ENCODE data around the gene CRB1. TPM values are rescaled to one million over a fixed set of nuclear protein-coding genes. Genes with fewer than 3 reads are reported as not detected.

CRB1 gene
- total RNA-seq, result 0.54 and 0.63 TPM in 2 replicates
- polyA plus RNA-seq, result 0.57 and 1.1 TPM in 2 replicates

GRCh38 chr1:197268012-197268411 lies at the start of gene CRB1:
CRB1 (plus strand) TSS chr1:197268252; CDS start chr1:197268413, 161 bp downstream.
- H3K27me3 ChIP-seq, result no peaks in the 10 kb centered on the region
- H3K27ac ChIP-seq, result no peak within 1 kb of the TSS
- peak; percentile 6 to 14 for DNase-seq (ENCODE audit: low read depth in 1 of 2, low spot score in 1 of 2)
- H3K36me3 ChIP-seq, result no peaks in the 10 kb centered on the region
- TF ChIP-seq, protein P1, sequence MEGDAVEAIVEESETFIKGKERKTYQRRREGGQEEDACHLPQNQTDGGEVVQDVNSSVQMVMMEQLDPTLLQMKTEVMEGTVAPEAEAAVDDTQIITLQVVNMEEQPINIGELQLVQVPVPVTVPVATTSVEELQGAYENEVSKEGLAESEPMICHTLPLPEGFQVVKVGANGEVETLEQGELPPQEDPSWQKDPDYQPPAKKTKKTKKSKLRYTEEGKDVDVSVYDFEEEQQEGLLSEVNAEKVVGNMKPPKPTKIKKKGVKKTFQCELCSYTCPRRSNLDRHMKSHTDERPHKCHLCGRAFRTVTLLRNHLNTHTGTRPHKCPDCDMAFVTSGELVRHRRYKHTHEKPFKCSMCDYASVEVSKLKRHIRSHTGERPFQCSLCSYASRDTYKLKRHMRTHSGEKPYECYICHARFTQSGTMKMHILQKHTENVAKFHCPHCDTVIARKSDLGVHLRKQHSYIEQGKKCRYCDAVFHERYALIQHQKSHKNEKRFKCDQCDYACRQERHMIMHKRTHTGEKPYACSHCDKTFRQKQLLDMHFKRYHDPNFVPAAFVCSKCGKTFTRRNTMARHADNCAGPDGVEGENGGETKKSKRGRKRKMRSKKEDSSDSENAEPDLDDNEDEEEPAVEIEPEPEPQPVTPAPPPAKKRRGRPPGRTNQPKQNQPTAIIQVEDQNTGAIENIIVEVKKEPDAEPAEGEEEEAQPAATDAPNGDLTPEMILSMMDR (IDR thresholded peaks at IDR 0.05; ENCODE audit: low read depth, low read length), result no peak
- H3K4me1 ChIP-seq (ENCODE audit: low read depth), result no peaks in the 10 kb centered on the region
- no peak within 1 kb of the TSS for H3K4me3 ChIP-seq
- no peaks in the 10 kb centered on the region for H3K9me3 ChIP-seq (ENCODE audit: low read depth)

DNA sequence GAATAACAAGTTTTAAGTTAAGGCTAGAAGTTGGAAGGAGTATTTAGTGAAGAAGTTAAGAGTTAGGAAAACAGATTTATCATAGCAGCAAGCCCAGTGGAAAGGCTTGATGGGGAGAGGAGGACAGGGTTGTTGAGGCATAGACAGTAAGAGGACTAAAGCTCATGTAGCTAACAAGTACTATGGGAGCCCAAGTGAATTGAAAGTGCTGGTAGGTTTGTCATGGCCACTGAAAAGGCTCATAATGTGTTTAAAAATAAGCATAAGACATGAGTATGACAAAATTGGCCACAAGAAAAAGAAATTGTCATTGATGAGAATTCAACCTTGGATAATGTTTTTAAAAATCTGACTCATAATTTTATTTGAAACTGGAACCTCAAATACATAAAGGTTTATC lies 49.2 kb upstream of the CRB1 start:
- Histone ChIP-seq H3K36me3 (no peaks in the 10 kb centered on the region), H3K9me3 (ENCODE audit: low read depth) (no peaks in the 10 kb centered on the region), H3K27me3 (no peaks in the 10 kb centered on the region), H3K4me1 (ENCODE audit: low read depth) (peaks cover 8% of the 10 kb centered on the region), H3K27ac (no peak overlapping the region), H3K4me3 (no peak overlapping the region)
- DNase-seq (ENCODE audit: low read depth in 1 of 2, low spot score in 1 of 2), result no peak
- TF ChIP-seq, protein P1 (IDR thresholded peaks at IDR 0.05; ENCODE audit: low read depth, low read length), result no peak

DNA sequence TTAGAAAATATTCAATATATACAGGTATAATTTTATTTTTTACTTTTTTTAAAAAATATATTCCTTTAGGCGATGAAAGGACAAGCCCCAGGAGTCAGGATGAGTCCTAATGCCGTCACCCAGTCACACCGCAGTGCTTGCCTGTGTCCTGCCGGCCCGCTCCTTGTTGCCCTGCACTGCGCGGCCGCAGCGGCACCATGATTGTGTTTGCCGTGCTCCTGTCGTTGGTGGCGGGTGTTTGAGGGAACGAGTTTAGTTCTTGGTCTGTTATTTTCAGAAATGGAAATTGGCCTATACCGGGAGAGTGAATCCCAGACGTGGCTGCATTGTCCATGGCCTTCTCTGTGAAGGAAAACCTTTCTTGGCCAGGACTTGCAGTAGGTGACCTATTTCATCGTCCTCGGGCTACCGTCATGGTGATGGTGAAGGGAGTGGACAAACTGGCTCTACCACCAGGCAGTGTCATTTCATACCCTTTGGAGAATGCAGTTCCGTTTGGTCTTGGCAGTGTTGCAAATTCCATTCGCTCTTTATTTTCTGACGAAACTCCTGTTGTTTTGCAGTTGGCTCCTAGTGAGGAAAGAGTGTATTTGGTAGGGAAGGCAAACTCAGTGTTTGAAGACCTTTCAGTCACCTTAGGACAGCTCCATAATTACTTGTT lies 45.9 kb upstream of the CRB1 start:
- Histone ChIP-seq H3K27me3 (no peaks in the 10 kb centered on the region), H3K4me3 (no peak overlapping the region), H3K4me1 (ENCODE audit: low read depth) (peaks cover 8% of the 10 kb centered on the region), H3K36me3 (no peaks in the 10 kb centered on the region), H3K27ac (no peak overlapping the region), H3K9me3 (ENCODE audit: low read depth) (no peaks in the 10 kb centered on the region)
- TF ChIP-seq, protein P1 (IDR thresholded peaks at IDR 0.05; ENCODE audit: low read depth, low read length), result no peak
- peak in 1 of 2 donors; percentile 37 for DNase-seq (ENCODE audit: low read depth in 1 of 2, low spot score in 1 of 2)

GRCh38 chr1:197222780-197223179 lies 45.3 kb upstream of the CRB1 start:
- no peaks in the 10 kb centered on the region for H3K9me3 ChIP-seq (ENCODE audit: low read depth)
- no peaks in the 10 kb centered on the region for H3K27me3 ChIP-seq
- TF ChIP-seq, protein P1 (IDR thresholded peaks at IDR 0.05; ENCODE audit: low read depth, low read length), result no peak
- no peaks in the 10 kb centered on the region for H3K36me3 ChIP-seq
- no peak overlapping the region for H3K4me3 ChIP-seq
- no peak overlapping the region for H3K27ac ChIP-seq
- H3K4me1 ChIP-seq (ENCODE audit: low read depth), result peaks cover 8% of the 10 kb centered on the region
- DNase-seq (ENCODE audit: low read depth in 1 of 2, low spot score in 1 of 2), result no peak

DNA sequence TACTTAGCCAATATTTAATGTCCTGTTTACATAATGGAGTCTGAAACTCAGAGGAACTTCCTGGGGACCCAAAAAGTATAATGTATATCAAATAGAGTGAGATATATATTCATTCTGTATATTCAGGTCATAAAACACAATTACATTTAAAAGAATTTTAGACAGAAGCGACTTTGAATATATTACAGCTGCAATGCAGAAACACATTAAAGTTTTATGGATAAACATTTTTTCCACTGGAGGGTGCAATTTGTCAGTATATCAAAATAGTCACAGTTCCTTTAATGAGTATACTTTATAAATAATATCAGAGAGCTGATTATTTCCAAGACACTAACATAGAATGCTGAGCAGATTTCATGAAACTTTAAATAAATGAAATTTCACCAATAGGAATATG lies 43.9 kb upstream of the CRB1 start:
- DNase-seq (ENCODE audit: low read depth in 1 of 2, low spot score in 1 of 2), result no peak
- H3K4me3 ChIP-seq, result no peak overlapping the region
- peaks cover 8% of the 10 kb centered on the region for H3K4me1 ChIP-seq (ENCODE audit: low read depth)
- H3K36me3 ChIP-seq, result no peaks in the 10 kb centered on the region
- TF ChIP-seq, protein P1 (IDR thresholded peaks at IDR 0.05; ENCODE audit: low read depth, low read length), result peak; percentile 32
- no peak overlapping the region for H3K27ac ChIP-seq
- H3K27me3 ChIP-seq, result no peaks in the 10 kb centered on the region
- H3K9me3 ChIP-seq (ENCODE audit: low read depth), result no peaks in the 10 kb centered on the region

Measured in cardiac muscle cell (in vitro differentiated cells and primary cell).